Measurements from ENCODE around the gene TRMT1.

GRCh38 chr19:13078381-13078780 is 38.2 kb downstream of the TRMT1 start:
- no peak for TF ChIP-seq POLR2A (IDR thresholded peaks at IDR 0.05; ENCODE audit: low read length)
- TF ChIP-seq GATA1 (IDR thresholded peaks at IDR 0.05; ENCODE audit: low read depth, low read length) = no peak

Measured in erythroblast (primary cell).